CD4-positive, alpha-beta memory T cell (primary cell): ENCODE data around the gene MED19. TPM values are rescaled to one million over a fixed set of nuclear protein-coding genes. Genes with fewer than 3 reads are reported as not detected.

ENCODE experiments used
- CTCF ChIA-PET: fragments of 350-600 bp; sonication (Branson Sonifier 250); formaldehyde crosslinking; loops from one replicate; lab custom pipeline; 2021; ENCODE audit warnings: inconsistent platforms; ENCODE audit not compliant: partially characterized antibody; lab: Charles Lee
- POLR2A ChIA-PET: fragments of 350-600 bp; sonication (Branson Sonifier 250); formaldehyde crosslinking; loops from one replicate; lab custom pipeline; 2021; ENCODE audit not compliant: partially characterized antibody; lab: Charles Lee
- DNase-seq, 5 donors: peaks; one replicate each; pipeline versions ENCODE4 v3.0.0 to v3.0.0-alpha.2; 2020 to 2022; ENCODE audit warnings: mixed read lengths in 1 of 5
- H3K27ac ChIP-seq: one replicate; pipeline ENCODE4 v1.7.0; 2013; ENCODE audit warnings: low read depth, low read length
- H3K27me3 ChIP-seq: 2 replicates; pipeline ENCODE4 v1.7.0; 2013; ENCODE audit warnings: mild to moderate bottlenecking, low read length, moderate library complexity; ENCODE audit not compliant: insufficient read depth
- H3K36me3 ChIP-seq: 2 replicates; pipeline ENCODE4 v1.7.0; 2013; ENCODE audit warnings: mild to moderate bottlenecking, low read length, moderate library complexity; ENCODE audit not compliant: insufficient read depth
- H3K4me1 ChIP-seq: 2 replicates; pipeline ENCODE4 v1.7.0; 2013; ENCODE audit warnings: mild to moderate bottlenecking, low read length, moderate library complexity; ENCODE audit not compliant: insufficient read depth
- H3K4me3 ChIP-seq, 2 donors: one replicate each; pipeline ENCODE4 v1.7.0; 2013; ENCODE audit warnings: low read length in 2 of 2, mild to moderate bottlenecking in 1 of 2
- H3K9me3 ChIP-seq, 2 donors: one replicate each; pipeline ENCODE4 v1.7.0; 2013; ENCODE audit warnings: low read length in 2 of 2, control low read depth in 1 of 2; ENCODE audit not compliant: control insufficient read depth in 1 of 2
- H3K27ac Mint-ChIP-seq, 7 donors: one replicate each; pipeline ENCODE4 v1.8.0; 2020 to 2021; ENCODE audit warnings: mixed read lengths in 7 of 7, mild to moderate bottlenecking in 6 of 7, inconsistent platforms in 3 of 7, moderate library complexity in 3 of 7
- H3K27me3 Mint-ChIP-seq, 2 donors: one replicate each; pipeline ENCODE4 v1.8.0; 2020 to 2021; ENCODE audit warnings: mixed read lengths in 2 of 2
- H3K36me3 Mint-ChIP-seq, 2 donors: one replicate each; pipeline ENCODE4 v1.8.0; 2020 to 2021; ENCODE audit warnings: mixed read lengths in 2 of 2, inconsistent platforms in 1 of 2, mild to moderate bottlenecking in 1 of 2
- H3K4me1 Mint-ChIP-seq, 4 donors: one replicate each; pipeline ENCODE4 v1.8.0; 2020 to 2021; ENCODE audit warnings: mixed read lengths in 4 of 4, mild to moderate bottlenecking in 1 of 4
- H3K4me3 Mint-ChIP-seq, 8 donors: one replicate each; pipeline ENCODE4 v1.8.0; 2020 to 2021; ENCODE audit warnings: mixed read lengths in 8 of 8, mild to moderate bottlenecking in 7 of 8, moderate library complexity in 6 of 8, inconsistent platforms in 3 of 8
- H3K9me3 Mint-ChIP-seq, 8 donors: one replicate each; pipeline ENCODE4 v1.8.0; 2020 to 2021; ENCODE audit warnings: mixed read lengths in 8 of 8, mild to moderate bottlenecking in 5 of 8, inconsistent platforms in 3 of 8, moderate library complexity in 1 of 8
- intact Hi-C: fragments of 100-400 bp; cut with micrococcal nuclease; formaldehyde crosslinking; loops from one replicate; pipeline ENCODE4 v1.15.1; 2023
- polyA plus RNA-seq, 2 donors: library from polyadenylated mRNA; unstranded; fragments of 300-500 nt; fragmentation: Illumina TruSeq; gene quantifications; one replicate each; pipeline ENCODE4 v1.2.3, GENCODE V29; 2021
- total RNA-seq, 2 experiments: library from RNA; stranded (reverse); gene quantifications; one replicate each; pipeline ENCODE4 v1.2.3, GENCODE V29; 2021

The MED19 gene
- total and polyA plus RNA-seq, 4 experiments from 2014 or later: 15.2 to 20.2 (median 16.3) TPM

GRCh38 chr11:57745206-57745605 is 33.2 kb upstream of the MED19 start:
- no peaks in the 10 kb centered on the region for H3K9me3 ChIP-seq
- H3K27me3 Mint-ChIP-seq: no peaks in the 10 kb centered on the region
- no peak for DNase-seq
- peaks cover 26% of the 10 kb centered on the region for H3K4me1 ChIP-seq
- peaks cover 21 to 41% (median 31%) of the 10 kb centered on the region in 4 donors for H3K4me1 Mint-ChIP-seq
- H3K27ac ChIP-seq: no peak overlapping the region
- intact Hi-C loops: no loop called here
- ChIA-PET POLR2A (interaction anchor here (0.8 to 2.0 kb wide), 3 partner anchors 33 to 55 kb away, joined by 3 to 4 read pairs (median 3); partner anchors contain the start of gene MED19), CTCF (interaction anchor here (13.0 kb wide), 1 partner anchor 56 kb away, joined by 143 read pairs; no protein-coding TSS in a partner anchor)
- H3K27me3 ChIP-seq: no peaks in the 10 kb centered on the region
- peaks cover 28 to 58% of the 10 kb centered on the region in 2 donors for H3K36me3 Mint-ChIP-seq
- no peaks in the 10 kb centered on the region for H3K9me3 Mint-ChIP-seq
- peak overlapping the region in 6 of 7 donors; percentile 2 to 83 (median 72) for H3K27ac Mint-ChIP-seq
- H3K4me3 ChIP-seq: no peak overlapping the region
- H3K4me3 Mint-ChIP-seq: no peak overlapping the region
- peaks cover 17% of the 10 kb centered on the region for H3K36me3 ChIP-seq

DNA sequence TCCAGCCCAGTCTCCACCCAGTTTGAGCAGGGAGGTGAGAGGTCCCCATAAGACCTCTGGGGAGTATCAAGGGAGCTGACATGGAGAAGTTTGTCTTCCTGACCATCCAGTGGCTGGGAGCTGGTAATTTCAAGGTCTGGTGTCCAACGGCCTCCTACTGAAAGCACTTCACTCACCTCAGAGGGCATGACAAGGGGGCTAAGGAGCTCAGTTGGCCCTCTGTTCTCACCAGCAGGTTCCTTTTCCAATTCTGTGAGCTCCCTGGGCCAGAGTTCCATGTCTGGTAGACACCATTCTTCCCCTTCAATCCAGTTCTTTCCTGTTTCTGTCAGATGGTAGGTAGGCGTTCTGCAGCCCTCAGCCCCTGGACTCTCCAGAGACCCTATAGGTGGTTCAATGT is 32.3 kb upstream of the MED19 start:
- peaks cover 21 to 41% (median 31%) of the 10 kb centered on the region in 4 donors for H3K4me1 Mint-ChIP-seq
- intact Hi-C loops: no loop called here
- POLR2A ChIA-PET: interaction anchor here (1.4 to 1.5 kb wide), 2 partner anchors 32 to 56 kb away, joined by 3 to 6 read pairs; partner anchors contain the start of genes MED19 and TMX2

DNA sequence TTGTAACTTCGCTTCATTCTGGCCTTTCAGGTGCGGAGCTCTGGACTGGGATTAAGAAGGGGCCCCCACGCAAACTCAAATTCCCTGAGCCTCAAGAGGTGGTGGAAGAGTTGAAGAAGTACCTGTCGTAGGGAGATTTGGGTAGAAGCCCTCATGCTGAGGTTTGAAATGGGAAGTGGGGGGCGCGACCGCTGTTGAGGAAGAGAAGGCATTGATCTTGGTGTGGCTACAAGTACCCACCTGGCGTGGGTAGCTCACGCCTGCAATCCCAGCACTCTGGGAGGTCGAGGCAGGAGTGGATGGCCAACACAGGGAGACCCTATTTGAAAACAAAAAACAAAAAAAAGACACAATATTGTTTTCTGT is 30.1 kb upstream of the MED19 start:
- Mint-ChIP-seq H3K36me3 (peaks cover 36 to 67% of the 10 kb centered on the region in 2 donors), H3K9me3 (no peaks in the 10 kb centered on the region), H3K27ac (peak overlapping the region; percentile 96 to 100 (median 99)), H3K4me1 (peaks cover 19 to 36% (median 29%) of the 10 kb centered on the region in 4 donors), H3K4me3 (peak overlapping the region; percentile 90 to 100 (median 98)), H3K27me3 (no peaks in the 10 kb centered on the region)
- POLR2A ChIA-PET: interaction anchor here (0.8 to 2.3 kb wide), 28 partner anchors 10 to 1403 kb away, joined by 3 to 29 read pairs (median 6); partner anchors contain the start of genes BTBD18, CLP1, CTNND1 and LPXN
- CTCF ChIA-PET: interaction anchor here (0.8 to 13.0 kb wide), 5 partner anchors 27 to 228 kb away, joined by 3 to 143 read pairs (median 4); partner anchors contain the start of gene UBE2L6
- DNase-seq: no peak
- intact Hi-C loops: no loop called here
- Histone ChIP-seq H3K4me1 (peaks cover 26% of the 10 kb centered on the region), H3K27ac (peak overlapping the region; percentile 82), H3K36me3 (peaks cover 17% of the 10 kb centered on the region), H3K4me3 (peak overlapping the region; percentile 77 to 80), H3K27me3 (no peaks in the 10 kb centered on the region), H3K9me3 (no peaks in the 10 kb centered on the region)

More for the DNA sequence above, 32.3 kb upstream of the MED19 start:
- no peaks in the 10 kb centered on the region for H3K27me3 ChIP-seq
- H3K27ac ChIP-seq: no peak overlapping the region
- CTCF ChIA-PET: interaction anchor here (1.0 to 13.0 kb wide), 2 partner anchors 57 to 217 kb away, joined by 4 to 143 read pairs; no protein-coding TSS in a partner anchor
- no peaks in the 10 kb centered on the region for H3K27me3 Mint-ChIP-seq
- no peak overlapping the region for H3K4me3 ChIP-seq
- H3K4me1 ChIP-seq: peaks cover 26% of the 10 kb centered on the region
- no peak for DNase-seq
- H3K36me3 Mint-ChIP-seq: peaks cover 28 to 60% of the 10 kb centered on the region in 2 donors
- peak overlapping the region in 5 of 7 donors; percentile 42 to 52 (median 46) for H3K27ac Mint-ChIP-seq
- H3K4me3 Mint-ChIP-seq: peak overlapping the region in 2 of 8 donors; percentile 30 to 60
- no peaks in the 10 kb centered on the region for H3K9me3 ChIP-seq
- peaks cover 17% of the 10 kb centered on the region for H3K36me3 ChIP-seq
- no peaks in the 10 kb centered on the region for H3K9me3 Mint-ChIP-seq

DNA sequence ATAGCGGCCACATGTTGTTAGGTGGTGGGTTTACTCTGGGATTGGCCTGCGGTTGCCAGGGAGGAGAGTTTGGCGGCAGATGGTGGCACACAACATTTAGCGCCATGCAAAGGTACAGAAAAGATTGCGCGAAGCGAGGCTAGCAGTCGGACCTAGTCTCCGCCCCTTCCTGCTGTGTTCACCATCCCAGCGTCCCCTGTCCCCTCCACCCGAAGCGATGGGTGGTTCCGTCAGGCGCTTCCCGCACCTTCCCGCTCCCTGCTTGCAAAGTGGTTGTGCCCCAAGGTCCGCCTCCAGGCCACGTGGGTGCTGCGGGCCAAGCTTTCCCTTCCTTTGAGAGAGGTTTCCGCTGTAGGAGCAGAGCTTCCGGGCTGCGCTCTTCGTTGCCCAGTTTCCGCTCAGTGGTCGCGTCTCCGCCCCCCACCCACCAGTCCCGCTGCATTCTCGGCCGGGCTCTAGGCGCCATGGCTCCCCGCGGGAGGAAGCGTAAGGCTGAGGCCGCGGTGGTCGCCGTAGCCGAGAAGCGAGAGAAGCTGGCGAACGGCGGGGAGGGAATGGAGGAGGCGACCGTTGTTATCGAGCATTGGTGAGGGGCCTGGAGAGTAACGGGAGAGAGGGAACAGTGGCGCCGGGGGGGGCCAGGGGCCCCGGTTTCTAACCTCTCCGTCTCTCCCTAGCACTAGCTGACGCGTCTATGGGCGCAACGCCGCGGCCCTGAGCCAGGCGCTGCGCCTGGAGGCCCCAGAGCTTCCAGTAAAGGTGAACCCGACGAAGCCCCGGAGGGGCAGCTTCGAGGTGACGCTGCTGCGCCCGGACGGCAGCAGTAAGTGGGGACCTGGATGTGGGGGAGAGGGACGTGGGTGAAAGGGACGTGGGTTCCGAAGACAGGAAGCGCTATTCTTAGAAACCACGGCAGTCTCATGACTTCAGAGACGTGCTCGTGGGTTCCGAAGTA is 29.4 kb upstream of the MED19 start, which contains the start of gene SELENOH:
TSS of gene SELENOH (plus strand) at position 360 of the 955 bp plus-strand sequence. CDS start at position 465, 105 bp downstream.
- no peaks in the 10 kb centered on the region for H3K27me3 Mint-ChIP-seq
- H3K4me3 ChIP-seq: peak within 1 kb of the TSS; percentile 77 to 80
- ChIA-PET CTCF (interaction anchor here (0.8 to 13.0 kb wide), 6 partner anchors 27 to 248 kb away, joined by 3 to 143 read pairs (median 4); partner anchors contain the start of gene UBE2L6), POLR2A (interaction anchor here (0.6 to 2.3 kb wide), 31 partner anchors 9 to 1404 kb away, joined by 3 to 29 read pairs (median 5); partner anchors contain the start of genes BTBD18, CLP1, CTNND1 and LPXN)
- intact Hi-C loops: loop anchor here (1.0 to 2.0 kb wide), 9 partner anchors 29 to 838 kb away; partner anchors contain the start of genes CLP1, MED19, SSRP1 and TIMM10
- H3K27me3 ChIP-seq: no peaks in the 10 kb centered on the region
- H3K9me3 ChIP-seq: no peaks in the 10 kb centered on the region
- H3K4me1 ChIP-seq: peaks cover 26% of the 10 kb centered on the region
- no peaks in the 10 kb centered on the region for H3K9me3 Mint-ChIP-seq
- H3K36me3 Mint-ChIP-seq: peaks cover 34 to 66% of the 10 kb centered on the region in 2 donors
- H3K27ac ChIP-seq: peak within 1 kb of the TSS; percentile 82
- H3K36me3 ChIP-seq: peaks cover 17% of the 10 kb centered on the region
- peak; percentile 90 to 96 (median 91) for DNase-seq
- peak within 1 kb of the TSS; percentile 90 to 100 (median 98) for H3K4me3 Mint-ChIP-seq
- peak within 1 kb of the TSS; percentile 96 to 100 (median 99) for H3K27ac Mint-ChIP-seq
- peaks cover 18 to 36% (median 28%) of the 10 kb centered on the region in 4 donors for H3K4me1 Mint-ChIP-seq

DNA sequence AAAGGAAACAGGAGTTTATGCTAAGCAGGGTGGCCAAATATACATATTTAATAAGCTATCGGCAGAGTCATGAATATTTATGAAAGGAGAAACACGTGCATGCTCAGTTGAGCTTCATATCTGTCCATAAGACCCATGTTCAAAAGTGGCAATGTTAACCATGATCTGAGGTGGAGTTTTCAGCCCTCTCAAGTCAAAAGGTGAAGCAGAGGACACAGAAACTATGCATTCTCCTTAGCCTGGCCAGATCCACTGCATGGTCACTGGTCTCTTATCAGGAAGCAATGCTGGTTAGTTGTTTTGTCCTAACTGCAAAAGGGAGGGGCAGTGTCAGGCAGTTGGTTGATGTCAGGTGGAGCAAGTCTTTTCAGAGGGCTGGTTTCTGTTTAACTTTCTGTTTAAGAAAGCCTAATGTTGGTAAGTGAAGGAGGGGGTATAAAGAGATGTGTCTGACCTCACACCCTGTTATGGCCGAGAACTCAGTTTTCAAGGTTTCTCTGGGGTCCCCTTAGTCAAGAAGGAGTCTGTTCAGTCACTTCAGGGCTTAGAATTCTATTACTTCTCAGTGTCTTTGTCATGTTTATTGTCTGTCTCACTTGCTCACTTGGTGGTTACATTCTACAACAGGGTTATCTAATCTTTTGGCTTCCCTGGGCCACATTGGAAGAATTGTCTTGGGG is 23.7 kb upstream of the MED19 start:
- H3K9me3 Mint-ChIP-seq: no peaks in the 10 kb centered on the region
- H3K4me1 Mint-ChIP-seq: peaks cover under 1 to 7% (median 3%) of the 10 kb centered on the region in 4 donors
- H3K9me3 ChIP-seq: no peaks in the 10 kb centered on the region
- H3K27me3 Mint-ChIP-seq: no peaks in the 10 kb centered on the region
- H3K4me1 ChIP-seq: peaks cover 6% of the 10 kb centered on the region
- ChIA-PET POLR2A (interaction anchor here (1.8 kb wide), 1 partner anchor 24 kb away, joined by 5 read pairs; the partner anchor contains the start of genes MED19 and TMX2), CTCF (interaction anchor here (1.4 to 2.4 kb wide), 3 partner anchors 13 to 789 kb away, joined by 4 to 9 read pairs (median 6); no protein-coding TSS in a partner anchor)
- H3K36me3 ChIP-seq: no peaks in the 10 kb centered on the region
- H3K4me3 ChIP-seq: no peak overlapping the region
- no peak for DNase-seq
- H3K27ac ChIP-seq: no peak overlapping the region
- H3K27ac Mint-ChIP-seq: peak overlapping the region in 4 of 7 donors; percentile 19 to 55 (median 40)
- no peaks in the 10 kb centered on the region for H3K27me3 ChIP-seq
- intact Hi-C loops: no loop called here
- no peak overlapping the region for H3K4me3 Mint-ChIP-seq
- H3K36me3 Mint-ChIP-seq: peaks cover 10 to 34% of the 10 kb centered on the region in 2 donors

DNA sequence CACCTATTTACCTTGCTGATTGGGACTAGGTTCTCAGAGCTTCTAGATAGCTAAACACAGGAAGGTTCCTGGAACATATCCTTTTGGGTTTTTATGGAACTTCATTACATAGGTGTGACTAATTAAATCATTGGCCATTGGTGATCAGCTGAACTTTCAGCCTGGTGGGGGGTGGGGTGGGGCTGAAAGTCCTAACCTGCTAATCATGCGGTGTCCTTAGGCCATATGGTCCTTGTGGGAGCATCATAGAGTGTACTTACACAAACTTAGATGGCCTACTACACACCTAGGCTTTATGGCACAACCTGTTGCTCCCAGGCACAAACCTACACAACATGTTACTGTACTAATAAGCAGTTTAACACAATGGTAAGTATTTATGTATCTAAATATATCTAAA is 20.6 kb upstream of the MED19 start:
- no peak overlapping the region for H3K27ac Mint-ChIP-seq
- Histone ChIP-seq H3K36me3 (no peaks in the 10 kb centered on the region), H3K4me1 (no peaks in the 10 kb centered on the region), H3K9me3 (no peaks in the 10 kb centered on the region), H3K27me3 (no peaks in the 10 kb centered on the region), H3K4me3 (no peak overlapping the region), H3K27ac (no peak overlapping the region)
- H3K4me3 Mint-ChIP-seq: no peak overlapping the region
- peaks cover 4 to 24% of the 10 kb centered on the region in 2 donors for H3K36me3 Mint-ChIP-seq
- H3K9me3 Mint-ChIP-seq: no peaks in the 10 kb centered on the region
- intact Hi-C loops: no loop called here
- ChIA-PET CTCF (interaction anchor here (1.1 to 1.4 kb wide), 2 partner anchors 14 to 91 kb away, joined by 3 to 4 read pairs; no protein-coding TSS in a partner anchor), POLR2A (interaction anchor here (1.1 kb wide), 1 partner anchor 9 kb away, joined by 4 read pairs; the partner anchor contains the start of gene SELENOH)
- DNase-seq: no peak
- no peaks in the 10 kb centered on the region for H3K27me3 Mint-ChIP-seq
- H3K4me1 Mint-ChIP-seq: peaks cover 0 to 12% (median 5%) of the 10 kb centered on the region in 4 donors
